ENCODE measurements around the gene RBPMS2.

The RBPMS2 gene

DNA sequence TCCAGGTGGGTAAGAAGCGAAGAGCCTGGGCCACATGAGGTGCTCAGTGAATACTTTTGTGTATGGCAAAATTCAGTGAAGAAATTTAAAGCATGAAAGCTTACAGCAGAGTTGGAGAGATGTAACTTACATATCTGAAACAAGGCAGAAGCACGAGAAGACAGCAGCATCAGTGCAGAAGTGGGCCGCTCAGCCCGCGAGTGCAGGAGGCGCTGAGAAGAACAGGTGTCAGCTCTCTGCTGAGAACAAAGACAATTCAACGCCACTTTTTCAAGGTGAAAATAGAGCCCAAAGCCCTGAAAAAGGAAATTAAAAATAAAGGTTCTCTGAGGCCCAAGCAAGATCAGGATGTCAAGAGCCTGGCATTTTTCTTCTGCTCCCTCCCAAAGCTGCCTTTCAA lies 58.3 kb downstream of the RBPMS2 start:
- no peak for DNase-seq

DNA sequence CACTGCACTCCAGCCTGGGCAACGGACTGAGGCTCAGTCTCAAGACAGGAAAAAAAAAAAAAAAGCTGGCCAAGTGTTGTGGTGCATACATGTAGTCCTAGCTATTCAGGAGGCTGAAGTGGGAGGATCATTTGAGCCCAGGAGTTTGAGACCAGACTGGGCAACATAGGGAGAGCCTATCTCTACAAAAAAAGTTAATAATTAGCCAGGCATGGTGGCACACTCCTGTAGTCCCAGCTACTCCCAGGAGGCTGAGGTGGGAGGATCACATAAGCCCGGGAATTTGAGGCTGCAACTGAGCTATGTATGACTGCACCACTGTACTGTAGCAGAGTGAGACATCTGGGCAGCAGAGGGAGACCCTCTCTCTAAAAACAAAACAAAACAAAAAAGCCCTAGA lies 58.9 kb downstream of the RBPMS2 start:
- DNase-seq, result no peak

DNA sequence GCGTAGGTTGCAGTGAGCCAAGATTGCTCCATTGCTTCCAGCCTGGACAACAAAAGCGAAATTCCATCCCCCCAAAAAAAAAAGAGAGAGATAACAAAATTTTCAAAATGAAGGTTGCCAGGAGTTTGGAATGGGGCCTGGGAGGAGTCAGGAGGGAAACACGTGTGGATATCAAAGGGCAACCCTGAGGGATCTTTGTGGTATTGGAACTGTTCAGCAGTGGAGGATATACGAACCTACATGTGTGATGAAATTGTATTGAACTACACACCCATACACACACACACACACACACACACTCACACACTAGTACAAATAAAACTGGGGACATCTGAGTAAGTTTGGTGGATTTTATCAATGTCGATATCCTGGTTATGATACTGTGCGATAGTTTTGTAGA lies 61.8 kb downstream of the RBPMS2 start:
- no peak for DNase-seq

DNA sequence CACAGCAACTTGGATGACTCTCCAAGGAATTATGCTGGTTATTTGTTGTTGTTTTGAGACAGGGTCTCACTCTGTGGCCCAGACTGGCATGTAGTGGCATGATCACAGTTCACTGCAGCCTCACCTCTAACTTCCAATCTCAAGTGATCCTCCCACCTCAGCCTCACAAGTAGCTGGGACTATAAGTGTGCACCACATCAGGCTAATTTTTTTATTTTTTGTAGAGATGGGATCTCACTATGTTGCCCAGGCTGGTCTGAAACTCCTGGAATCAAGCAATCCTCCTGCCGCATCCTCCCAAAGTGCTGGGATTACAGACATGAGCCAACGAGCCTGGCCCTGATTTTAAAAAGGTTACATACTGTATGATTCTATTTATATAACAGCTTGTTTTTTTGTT lies 63.0 kb downstream of the RBPMS2 start:
- no peak for DNase-seq

DNA sequence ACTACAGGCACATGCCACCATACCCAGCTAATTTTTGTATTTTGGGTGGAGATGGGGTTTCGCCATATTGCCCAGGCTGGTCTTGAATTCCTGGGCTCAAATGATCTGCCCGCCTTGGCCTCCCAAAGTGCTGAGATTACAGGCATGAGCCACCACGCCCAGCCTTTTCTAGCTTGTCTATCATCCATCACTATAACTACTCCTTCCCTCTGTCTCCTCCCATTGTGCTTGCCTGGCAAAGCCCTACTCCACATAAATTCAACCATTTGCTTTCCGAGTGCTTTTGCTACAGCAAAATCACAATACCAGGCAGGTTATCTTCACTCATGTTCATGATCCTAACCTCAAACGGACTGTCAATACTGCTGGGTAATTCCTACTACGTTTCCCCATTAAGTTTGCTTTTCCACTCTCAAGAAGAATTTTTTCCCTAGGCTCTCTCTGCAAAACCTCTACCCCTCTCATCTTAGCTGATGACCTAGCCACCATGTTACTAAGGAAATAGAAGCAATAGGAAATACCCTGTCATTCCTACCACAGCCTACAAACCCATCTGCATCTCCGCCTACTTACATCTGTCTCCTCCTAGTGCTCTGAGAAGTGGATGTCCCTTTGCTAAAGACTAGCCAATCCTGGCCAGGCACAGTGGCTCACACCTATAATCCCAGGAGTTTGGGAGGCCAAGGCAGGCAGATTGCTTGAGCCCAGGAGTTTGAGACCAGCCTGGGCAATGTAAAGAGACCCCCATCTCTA lies 64.5 kb downstream of the RBPMS2 start:
- no peak for DNase-seq

DNA sequence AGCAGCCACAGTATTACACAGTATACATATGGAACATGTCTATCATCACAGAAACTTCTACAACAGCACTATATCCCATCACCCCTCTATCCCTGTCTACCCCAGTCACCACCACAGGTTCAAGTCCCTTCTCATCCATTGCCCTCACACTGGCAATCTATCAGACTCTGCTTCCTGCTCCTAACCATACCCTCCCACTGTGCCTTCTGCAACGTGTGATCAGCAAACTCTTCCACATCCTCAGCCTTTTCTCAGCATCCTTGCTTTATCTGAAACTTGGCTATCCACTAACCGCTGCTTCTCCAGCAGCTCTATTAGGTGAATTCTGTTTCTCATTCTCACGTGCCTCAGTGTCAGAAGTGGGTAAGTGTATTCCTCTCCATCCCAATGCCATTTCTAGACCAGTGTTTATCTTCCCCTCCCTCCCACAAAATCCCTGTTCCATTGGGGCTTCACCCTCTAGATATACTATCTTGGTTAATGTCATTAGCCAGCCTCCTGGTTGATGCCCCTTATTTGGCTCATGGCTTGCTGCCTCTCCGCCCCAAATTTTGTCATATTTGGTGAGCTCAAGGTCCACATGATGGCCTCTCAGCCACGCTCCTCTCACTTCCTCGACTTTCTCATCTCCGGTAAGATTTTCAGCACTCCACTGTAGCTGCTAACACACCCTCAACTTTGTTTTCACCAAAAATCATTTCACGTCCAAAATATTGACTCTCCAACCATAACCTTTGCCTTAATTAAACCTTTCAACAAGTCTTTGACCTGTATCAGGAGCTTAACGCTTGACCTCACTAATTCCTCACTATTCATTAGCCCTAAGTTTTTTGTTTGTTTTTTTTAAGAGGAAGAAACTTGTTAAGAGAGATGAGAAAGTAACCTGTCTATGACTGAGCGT lies 69.1 kb downstream of the RBPMS2 start:
- DNase-seq, result no peak

DNA sequence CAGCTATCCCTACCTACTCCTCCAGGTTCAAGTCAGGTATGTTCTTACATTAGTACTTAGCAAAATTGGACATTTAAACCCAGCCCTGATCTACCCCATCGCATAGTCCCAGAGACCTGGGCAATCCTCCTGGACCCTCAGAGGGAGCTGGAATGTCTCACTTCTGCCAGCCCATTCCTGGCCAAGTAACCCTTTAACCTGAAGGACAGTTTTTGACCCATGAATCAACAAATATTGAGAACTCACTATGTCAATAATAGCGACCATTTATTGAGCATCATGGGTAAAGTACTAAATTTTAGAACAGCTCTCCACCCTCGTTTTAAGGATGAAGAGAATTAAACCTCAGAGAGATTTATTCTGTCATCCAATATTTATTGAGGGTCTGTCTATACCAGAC lies 70.4 kb downstream of the RBPMS2 start:
- no peak for DNase-seq

DNA sequence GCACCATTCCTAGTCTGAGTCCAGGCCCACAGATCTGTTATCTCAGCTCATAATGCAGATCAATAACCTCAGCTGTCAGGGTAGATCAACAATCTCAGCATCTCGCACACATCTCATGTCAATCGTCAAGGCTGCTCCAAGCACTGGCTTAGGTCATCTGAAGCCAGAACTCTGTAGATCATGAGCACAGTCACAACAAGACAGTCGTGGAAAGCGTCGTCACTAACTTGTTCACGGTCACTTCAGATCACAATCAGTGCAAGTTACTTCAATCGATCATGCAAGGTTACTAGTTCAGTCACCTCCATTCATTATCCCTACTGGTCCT lies 71.8 kb downstream of the RBPMS2 start:
- DNase-seq, result no peak

DNA sequence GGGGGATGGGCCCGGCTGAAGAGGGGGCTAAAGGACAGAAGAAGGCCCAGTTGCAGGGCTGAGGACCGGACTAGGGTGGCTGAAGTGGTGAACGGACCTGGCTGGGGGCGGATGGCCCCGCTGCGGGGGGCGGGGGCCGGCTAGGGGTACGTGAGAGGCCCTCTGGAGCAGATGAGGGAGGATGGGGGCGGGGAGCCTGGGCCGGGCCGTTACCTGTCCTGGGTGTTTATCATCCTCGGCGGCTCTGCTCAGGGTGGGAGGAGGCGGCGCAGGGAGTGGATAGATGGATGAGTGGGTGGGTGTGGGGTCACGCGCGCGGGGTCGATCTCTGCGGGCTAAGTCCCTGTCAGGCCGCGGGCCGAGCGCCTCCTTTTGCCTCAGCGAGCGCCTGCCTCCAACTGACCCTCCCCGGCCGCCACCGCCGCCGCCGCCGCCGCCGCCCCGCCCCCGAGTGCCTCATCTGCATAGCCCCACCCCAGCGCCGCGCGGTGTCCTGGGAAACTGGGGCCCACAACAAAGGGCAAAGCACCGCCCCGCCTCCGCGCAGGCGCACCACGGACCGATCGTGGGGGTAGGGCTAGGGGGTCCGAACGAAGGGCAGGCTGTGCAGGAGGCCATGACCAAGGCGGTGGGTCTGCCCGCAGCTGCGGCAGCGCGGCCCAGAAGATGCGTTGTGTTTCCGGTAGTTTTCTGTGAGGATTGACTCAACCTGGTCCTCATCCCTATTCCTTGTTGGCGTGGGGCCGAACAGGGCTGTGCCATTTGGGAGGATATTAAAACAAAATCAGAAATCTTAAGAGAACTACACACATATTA lies 72.4 kb downstream of the RBPMS2 start:
- peak; percentile 79 for DNase-seq

DNA sequence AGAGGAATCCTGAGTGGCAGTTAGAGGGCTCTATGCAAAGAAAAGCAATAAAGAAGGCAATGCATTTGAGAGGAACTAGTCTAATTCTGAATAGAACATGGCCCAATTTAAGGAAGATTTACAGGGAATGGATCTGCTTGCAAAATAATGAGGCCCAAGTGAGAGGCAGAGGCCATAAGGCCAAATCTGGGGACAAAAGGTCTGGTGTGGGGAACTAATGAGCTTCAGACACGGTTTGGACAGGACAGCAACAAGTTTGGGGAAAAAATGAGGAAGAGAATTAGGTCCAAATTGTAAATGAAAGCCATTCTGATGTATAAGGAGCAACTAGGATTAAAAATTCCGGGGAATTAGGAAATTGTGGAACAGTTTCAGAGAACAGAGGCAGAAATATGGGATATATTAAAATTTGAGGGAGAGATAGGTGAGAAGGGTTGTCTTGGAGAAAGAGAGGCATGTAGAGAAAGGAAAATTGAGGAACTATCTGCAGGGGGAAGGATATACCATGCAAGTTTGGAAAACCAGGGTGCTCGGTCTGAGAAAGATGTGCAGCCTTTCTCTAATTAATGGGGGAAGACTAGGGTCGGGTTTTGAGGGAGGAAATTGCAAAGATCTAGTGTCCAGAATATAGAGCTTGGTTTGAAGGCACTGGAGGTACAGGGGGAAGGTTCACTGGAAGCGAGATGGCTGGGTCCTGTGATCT lies 73.8 kb downstream of the RBPMS2 start:
- DNase-seq, result no peak

DNA sequence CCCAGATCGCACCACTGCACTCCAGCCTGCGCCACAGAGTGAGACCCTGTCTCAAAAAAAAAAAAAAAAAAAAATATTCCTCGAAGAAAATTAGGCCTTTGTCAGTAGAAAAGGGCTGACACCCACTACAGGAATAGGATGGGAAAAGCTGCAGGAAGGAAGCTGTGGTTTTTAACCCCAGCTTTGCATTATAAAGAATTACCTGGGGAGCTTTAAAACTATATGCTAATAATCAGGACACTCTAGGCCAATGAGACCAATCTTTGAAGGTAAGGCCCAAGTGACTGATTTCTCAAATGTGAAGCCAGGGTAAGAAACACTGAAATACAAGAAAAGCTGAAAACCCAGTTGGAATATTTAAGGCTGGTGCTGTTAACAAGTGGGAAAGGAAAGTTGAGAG lies 74.3 kb downstream of the RBPMS2 start:
- no peak for DNase-seq

DNA sequence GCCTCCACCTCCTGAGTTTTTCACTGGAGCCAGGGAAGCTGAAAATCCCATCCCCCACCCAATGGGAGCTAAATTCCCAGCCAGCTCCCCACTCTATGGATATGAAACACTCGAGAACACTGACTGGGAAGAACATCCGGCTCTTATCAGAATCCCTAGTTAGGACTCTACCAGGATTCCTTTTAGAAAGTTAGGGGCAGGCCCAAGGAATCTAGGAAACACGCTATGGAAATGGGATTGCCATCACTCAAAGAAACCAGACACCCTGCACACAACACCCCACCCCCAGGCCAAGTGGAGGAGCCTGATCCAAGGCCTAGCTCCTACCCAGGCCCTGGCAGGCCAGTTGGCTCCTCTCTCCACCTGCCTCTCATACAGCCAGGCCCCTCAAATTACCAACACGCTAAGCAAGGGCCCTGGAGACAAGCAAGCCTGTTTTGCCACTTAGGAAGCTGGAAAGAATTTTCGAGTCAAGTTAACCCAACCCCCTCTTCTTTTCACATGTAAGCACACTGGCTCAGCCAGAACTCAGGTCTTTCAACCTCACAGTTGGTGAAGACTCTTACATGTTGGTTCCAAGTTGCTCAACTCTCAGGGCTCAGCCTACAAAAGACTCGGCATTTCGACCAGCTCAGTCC lies 75.5 kb downstream of the RBPMS2 start:
- DNase-seq, result no peak

DNA sequence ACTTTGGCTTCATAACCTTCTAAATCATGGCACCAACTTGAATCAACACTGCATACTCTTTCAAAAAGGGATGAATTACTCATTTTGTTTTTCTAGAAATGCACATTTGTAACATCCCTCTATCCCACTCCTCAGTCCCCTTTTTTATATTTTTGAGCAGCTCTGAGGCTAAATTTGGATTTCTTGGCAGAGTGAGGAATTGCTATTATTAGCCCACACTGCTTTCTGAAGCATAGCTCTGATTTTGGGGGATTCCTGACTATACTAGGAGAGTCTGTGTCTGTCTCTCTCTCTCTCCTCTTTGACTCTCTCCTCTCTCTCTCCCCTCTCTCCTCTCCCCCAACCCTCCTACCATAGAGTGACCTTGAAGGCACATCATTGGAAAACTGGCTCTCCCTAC lies 76.6 kb downstream of the RBPMS2 start:
- no peak for DNase-seq

DNA sequence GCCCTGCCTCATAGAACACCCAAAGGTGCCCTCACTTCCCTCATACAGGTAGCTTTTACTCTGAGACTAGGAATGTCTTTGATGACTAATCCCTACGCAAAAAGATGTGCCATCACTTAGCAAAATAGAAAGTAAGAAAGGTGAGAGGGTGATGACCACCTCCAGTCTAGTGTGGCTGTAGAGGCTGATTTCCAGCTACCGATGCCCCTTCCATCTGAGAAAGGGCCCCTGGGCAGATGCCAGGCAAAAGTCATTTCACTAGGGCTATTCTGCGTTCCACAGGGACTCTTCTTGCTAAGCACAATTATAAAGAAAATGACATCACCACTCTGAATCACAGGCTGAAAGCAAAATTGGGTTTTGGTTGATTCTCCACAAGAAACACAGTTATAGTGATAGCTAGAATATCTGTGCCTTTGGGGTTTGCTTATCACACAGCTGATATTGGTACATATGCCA lies 77.4 kb downstream of the RBPMS2 start:
- DNase-seq, result no peak

DNA sequence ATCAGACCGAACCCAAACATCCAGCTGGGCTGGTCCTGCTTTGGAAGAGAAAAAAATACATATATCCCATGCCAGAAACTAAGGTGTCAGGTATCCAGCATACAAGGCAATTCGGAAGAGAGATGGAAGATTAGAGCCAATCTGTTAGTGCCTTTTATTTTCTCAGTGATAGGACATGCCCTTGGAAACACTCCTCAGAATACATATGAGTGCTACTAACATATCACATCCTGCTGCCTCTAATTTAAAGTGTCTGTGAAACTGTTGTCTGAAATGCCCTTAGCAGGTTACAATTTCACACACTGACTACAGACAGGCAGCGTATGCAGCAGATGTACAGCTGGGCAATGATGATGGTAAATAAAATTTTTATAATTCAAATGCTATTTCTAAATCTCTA lies 78.9 kb downstream of the RBPMS2 start:
- no peak for DNase-seq

DNA sequence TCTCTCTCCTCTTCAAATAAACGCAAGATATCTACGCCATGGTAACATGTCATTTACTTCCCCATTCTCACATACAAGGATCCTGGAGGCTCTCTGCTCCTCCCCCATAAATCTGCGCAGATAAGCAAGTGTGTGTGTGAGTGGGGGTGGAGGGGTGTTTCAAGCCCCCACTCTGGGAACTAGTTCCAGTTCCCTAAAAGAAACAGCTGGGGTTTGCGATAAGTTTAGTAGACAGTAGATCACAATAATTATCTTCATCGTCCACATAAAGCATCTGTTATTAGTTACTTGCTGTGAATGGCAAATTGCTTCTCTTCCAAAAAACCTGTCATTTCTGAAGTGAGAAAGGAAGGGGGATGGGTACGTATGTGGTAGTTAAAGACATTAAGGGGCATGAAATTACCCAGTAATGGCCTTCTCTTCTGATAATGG lies 79.8 kb downstream of the RBPMS2 start:
- no peak for DNase-seq

DNA sequence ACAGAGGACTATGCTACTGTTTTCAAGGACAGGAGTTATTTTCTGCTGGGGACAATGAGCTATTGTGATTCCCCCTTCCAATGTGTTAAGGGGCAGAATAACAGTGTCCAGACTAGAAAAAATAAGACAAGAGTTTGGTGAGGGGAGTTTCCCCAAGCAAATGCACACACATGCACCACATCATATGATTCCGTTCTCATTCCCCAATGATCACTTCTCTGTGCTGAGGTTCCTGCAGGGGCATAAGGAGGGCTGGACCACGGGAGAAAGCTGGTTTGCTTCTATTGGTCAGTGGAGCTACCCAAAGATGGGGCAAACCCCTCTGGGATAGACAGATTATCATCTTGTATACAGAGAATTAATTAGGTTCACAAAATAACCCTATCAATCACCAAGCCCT lies 80.6 kb downstream of the RBPMS2 start:
- DNase-seq, result no peak

DNA sequence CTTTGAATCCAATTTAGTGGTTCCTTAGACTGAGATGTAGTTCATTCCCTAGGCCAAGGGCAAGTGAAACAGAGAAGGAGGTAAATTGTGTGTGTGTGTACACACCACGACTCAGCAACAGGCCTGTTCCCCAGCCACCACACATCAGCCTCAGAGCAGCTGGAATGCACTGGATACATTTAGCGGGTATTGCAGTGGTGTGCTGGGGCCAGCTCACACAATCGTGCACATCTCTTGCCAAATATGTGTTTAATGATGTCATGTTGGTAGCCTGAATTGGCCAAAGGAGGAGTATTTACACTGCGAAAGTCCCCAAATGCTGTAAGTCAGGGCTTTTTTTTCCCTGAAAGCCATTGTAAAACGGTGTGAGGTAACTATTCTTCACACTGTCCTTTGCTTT lies 82.3 kb downstream of the RBPMS2 start:
- DNase-seq, result no peak

DNA sequence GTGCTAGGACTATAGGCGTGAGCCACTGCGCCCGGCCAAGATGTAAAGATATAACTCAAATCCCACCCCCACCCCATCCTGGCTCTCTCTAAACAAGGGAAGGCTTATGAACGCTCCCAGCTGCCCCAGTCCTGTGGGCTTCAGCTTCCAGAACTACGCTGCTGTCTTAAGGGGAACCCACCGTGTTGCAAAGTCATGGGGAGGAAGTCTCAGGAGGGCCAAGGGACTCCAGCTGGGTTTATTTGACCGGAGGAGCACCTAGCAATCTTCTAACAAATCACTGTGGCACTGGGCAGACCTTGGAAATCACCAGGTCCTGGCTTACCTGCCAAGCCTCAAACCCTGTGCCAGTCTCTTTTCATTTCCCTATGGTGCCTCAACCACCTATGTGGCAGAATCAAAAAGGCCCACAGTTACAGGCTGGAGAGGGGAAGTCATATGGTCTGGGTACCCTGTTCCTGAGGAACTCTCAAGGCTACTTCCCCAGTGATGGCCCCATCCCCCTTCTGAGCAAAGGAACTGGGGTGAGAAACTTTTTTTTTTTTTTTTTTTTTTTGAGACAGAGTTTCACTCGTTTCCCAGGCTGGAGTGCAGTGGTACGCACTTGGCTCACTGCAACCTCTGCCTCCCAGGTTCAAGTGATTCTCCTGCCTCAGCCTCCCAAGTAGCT lies 83.4 kb downstream of the RBPMS2 start:
- DNase-seq, result no peak

DNA sequence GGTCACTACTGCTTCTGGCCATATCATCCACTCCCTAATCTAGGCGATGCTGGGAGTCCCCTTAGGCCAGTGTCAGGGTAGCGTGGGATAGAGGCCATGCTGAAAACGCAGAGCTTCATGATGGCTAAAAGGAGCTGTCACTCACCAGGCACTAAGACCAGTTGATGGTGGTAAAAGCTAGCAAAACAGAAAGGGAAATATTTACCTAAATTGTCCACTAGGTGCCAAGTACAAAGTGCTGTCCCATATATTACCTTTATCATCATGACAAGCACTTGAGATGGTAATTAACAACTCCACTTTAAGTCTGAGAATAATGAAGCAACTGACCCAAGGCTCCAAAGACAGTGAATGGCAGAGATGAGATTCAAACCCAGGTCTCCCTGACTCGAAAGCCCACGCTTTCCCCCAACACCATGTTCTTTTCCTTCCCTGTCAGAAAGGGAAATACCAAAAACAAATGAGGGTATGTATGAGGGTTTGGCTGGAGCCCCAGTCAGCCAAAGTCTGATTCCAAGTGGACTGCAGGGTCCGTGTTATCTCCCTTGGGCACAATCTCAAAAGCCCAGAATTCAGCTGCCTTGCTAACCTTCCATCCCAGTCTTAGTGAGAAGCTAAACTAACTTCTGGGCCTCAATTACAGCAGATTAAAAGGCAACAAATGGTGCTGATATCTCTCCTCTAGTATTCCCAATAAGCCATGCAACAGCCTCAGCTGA lies 84.7 kb downstream of the RBPMS2 start:
- DNase-seq, result no peak

DNA sequence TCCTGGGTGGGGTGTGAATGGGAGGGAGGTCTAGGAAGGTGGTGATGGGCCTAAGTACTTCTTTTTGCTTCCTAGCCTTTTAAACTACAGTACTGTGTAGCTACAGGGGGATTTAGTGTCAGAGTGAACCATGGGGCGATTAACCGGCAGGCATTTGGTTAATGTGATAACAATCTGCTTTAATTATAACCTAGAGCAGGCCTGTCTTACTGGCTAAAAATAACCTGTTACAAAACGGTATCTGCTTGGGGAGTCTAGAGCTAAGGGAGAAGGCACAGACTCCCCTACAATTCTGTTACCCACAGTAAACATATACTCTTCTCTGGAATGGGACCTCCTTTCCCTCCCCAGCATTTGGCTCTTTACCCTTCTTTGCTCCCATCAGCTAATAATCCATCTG lies 85.4 kb downstream of the RBPMS2 start:
- no peak for DNase-seq
